Uterus (tissue), 2 donors: ENCODE measurements around the gene FGFBP1.

Source experiments
- POLR2A ChIP-seq, 2 donors: fragments of 450-650 bp; IDR thresholded peaks; one replicate each; pipeline ENCODE4 v1.6.1; 2016; ENCODE audit warnings: antibody characterized with exemption in 2 of 2, mild to moderate bottlenecking in 1 of 2, moderate library complexity in 1 of 2
- TF ChIP-seq, protein P1 (sequence below), 4 experiments: fragments of 200-600 bp in 2 of 4; fragments of 450-650 bp in 2 of 4; sonication (generic) in 2 of 4; IDR thresholded peaks; one replicate each; pipeline ENCODE4 v1.5.1; 2016 to 2019; ENCODE audit warnings: antibody characterized with exemption in 4 of 4, mild to moderate bottlenecking in 2 of 4, moderate library complexity in 1 of 4

DNA sequence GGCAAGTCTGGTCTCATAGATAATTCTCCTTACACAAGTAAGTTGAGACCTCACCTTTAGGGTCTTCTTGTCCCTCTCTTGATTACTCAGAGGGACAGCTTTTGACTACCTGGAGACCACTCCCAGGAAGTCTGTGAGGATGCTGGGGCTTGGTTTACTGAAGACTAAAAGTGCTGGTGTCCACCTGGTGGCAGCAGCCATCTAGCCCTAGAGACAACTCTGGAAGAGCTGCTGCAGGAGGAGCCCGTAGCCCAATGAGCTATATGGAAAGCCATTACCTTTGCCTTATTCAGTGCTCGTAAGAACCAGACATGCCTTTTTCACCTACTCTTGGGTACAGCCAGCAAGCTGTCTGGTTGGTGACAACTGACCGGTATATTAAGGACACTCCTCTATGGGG, 17.1 kb upstream of the FGFBP1 start:
- TF ChIP-seq POLR2A (IDR thresholded peaks at IDR 0.05): no peak
- TF ChIP-seq, protein P1, sequence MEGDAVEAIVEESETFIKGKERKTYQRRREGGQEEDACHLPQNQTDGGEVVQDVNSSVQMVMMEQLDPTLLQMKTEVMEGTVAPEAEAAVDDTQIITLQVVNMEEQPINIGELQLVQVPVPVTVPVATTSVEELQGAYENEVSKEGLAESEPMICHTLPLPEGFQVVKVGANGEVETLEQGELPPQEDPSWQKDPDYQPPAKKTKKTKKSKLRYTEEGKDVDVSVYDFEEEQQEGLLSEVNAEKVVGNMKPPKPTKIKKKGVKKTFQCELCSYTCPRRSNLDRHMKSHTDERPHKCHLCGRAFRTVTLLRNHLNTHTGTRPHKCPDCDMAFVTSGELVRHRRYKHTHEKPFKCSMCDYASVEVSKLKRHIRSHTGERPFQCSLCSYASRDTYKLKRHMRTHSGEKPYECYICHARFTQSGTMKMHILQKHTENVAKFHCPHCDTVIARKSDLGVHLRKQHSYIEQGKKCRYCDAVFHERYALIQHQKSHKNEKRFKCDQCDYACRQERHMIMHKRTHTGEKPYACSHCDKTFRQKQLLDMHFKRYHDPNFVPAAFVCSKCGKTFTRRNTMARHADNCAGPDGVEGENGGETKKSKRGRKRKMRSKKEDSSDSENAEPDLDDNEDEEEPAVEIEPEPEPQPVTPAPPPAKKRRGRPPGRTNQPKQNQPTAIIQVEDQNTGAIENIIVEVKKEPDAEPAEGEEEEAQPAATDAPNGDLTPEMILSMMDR (IDR thresholded peaks at IDR 0.05): no peak
